Panc1 (cell line): ENCODE results near the gene YWHAH. TPM values are rescaled to one million over a fixed set of nuclear protein-coding genes. Genes with fewer than 3 reads are reported as not detected.

ENCODE experiments used
- ATAC-seq: fragments of 200-7000 bp; cut with Tn5 transposase; 2 replicates; pipeline ENCODE4 v1.9.1; 2020; ENCODE audit warnings: mild to moderate bottlenecking, moderate library complexity
- BruUV-seq: library from RNA; stranded (reverse); fragments of 400-500 nt; replicated peaks from 2 replicates; lab custom pipeline; 2021; lab: Mats Ljungman, UMichigan
- CTCF ChIA-PET: fragments of 300-600 bp; sonication (Branson Sonifier 250); formaldehyde crosslinking; loops from one replicate; lab custom pipeline; 2022; ENCODE audit warnings: antibody characterized with exemption; lab: Charles Lee
- POLR2A ChIA-PET: fragments of 300-600 bp; sonication (Branson Sonifier 250); formaldehyde crosslinking; loops from one replicate; lab custom pipeline; 2022; ENCODE audit warnings: antibody characterized with exemption; lab: Charles Lee
- DNase-seq: peaks from one replicate; pipeline ENCODE4 v3.0.0-alpha.2; 2010; ENCODE audit warnings: low read depth, low spot score
- H3K27ac ChIP-seq: 2 replicates; pipeline ENCODE4 v1.5.1; 2011; ENCODE audit warnings: mild to moderate bottlenecking, low read length, inconsistent platforms
- H3K27me3 ChIP-seq: fragments of 200-500 bp; sonication (Bioruptor generic); 2 replicates; pipeline ENCODE4 v1.6.0; 2014; ENCODE audit warnings: low read length, inconsistent platforms; ENCODE audit not compliant: control insufficient read depth, insufficient read depth
- H3K36me3 ChIP-seq: fragments of 200-500 bp; sonication (Bioruptor generic); 2 replicates; pipeline ENCODE4 v1.5.1; 2014; ENCODE audit warnings: inconsistent platforms, mild to moderate bottlenecking, low read length, moderate library complexity; ENCODE audit not compliant: control insufficient read depth, insufficient read depth
- H3K4me1 ChIP-seq: 2 replicates; pipeline ENCODE4 v1.5.1; 2011; ENCODE audit warnings: inconsistent platforms, mild to moderate bottlenecking, low read length, moderate library complexity; ENCODE audit not compliant: control insufficient read depth, insufficient read depth
- H3K4me3 ChIP-seq, 2 experiments: 2 replicates each; pipeline ENCODE4 v1.5.1; 2011 to 2012; ENCODE audit warnings: low read depth in 2 of 2, low read length in 2 of 2, mild to moderate bottlenecking in 2 of 2, inconsistent platforms in 1 of 2, moderate library complexity in 1 of 2
- H3K9me3 ChIP-seq: fragments of 200-500 bp; sonication (Bioruptor generic); 2 replicates; pipeline ENCODE4 v1.5.1; 2014; ENCODE audit warnings: low read depth, mild to moderate bottlenecking, inconsistent platforms, low read length, moderate library complexity; ENCODE audit not compliant: control insufficient read depth, insufficient read depth
- CTCF ChIP-seq: fragments of 450-650 bp; IDR thresholded peaks from 2 replicates; pipeline ENCODE4 v1.5.1; 2017; ENCODE audit warnings: mild to moderate bottlenecking
- POLR2AphosphoS5 ChIP-seq: IDR thresholded peaks from 2 replicates; pipeline ENCODE4 v1.6.1; 2012; ENCODE audit warnings: mild to moderate bottlenecking, low read depth, low read length, moderate library complexity
- REST ChIP-seq, 2 experiments: IDR thresholded peaks; 2 replicates each; pipeline ENCODE4 v1.6.1; 2011 to 2012; ENCODE audit warnings: low read depth in 2 of 2, control low read depth in 1 of 2, low read length in 1 of 2, mild to moderate bottlenecking in 1 of 2, moderate library complexity in 1 of 2; ENCODE audit not compliant: insufficient read depth in 1 of 2
- SIN3A ChIP-seq: IDR thresholded peaks from 2 replicates; pipeline ENCODE4 v1.6.1; 2012; ENCODE audit warnings: low read depth, mild to moderate bottlenecking, low read length, moderate library complexity, borderline replicate concordance; ENCODE audit not compliant: insufficient read depth
- TCF7L2 ChIP-seq: IDR thresholded peaks from 2 replicates; pipeline ENCODE4 v1.6.1; 2011; ENCODE audit warnings: mild to moderate bottlenecking, low read depth, low read length, inconsistent platforms
- in situ Hi-C: cut with HindIII; loops from 2 replicates; pipeline ENCODE4 v1.10.0; 2016; ENCODE audit warnings: low sequenced_read_pairs, low pct_unique_long_range_greater_than_20kb
- intact Hi-C: fragments of 100-400 bp; cut with micrococcal nuclease; formaldehyde crosslinking; loops from one replicate; pipeline ENCODE4 v1.10.0; 2022; ENCODE audit not compliant: unreplicated experiment
- total RNA-seq: library from RNA; stranded (reverse); gene quantifications from one replicate; pipeline ENCODE4 v1.2.1, GENCODE V29; 2021; ENCODE audit not compliant: unreplicated experiment

The YWHAH gene
- total RNA-seq, 1 experiment from 2014 or later: 138 TPM

GRCh38 chr22:31922534-31922933, 21.8 kb upstream of the YWHAH start:
- BruUV-seq: no TSS peak
- no peak for TF ChIP-seq POLR2AphosphoS5
- TF ChIP-seq SIN3A: no peak
- TF ChIP-seq CTCF: no peak
- TF ChIP-seq REST (IDR thresholded peaks at IDR 0.05; ENCODE audit: insufficient read depth in 1 of 2, low read depth in 2 of 2, low read length in 1 of 2): no peak
- no peak for TF ChIP-seq TCF7L2
- CTCF ChIA-PET: no interaction called here
- H3K36me3 ChIP-seq: no peaks in the 10 kb centered on the region
- H3K9me3 ChIP-seq: no peaks in the 10 kb centered on the region
- intact Hi-C loops (no loop called here), in situ Hi-C loops (no loop called here)
- no peaks in the 10 kb centered on the region; the same call in 1 of the 2 replicates for H3K27me3 ChIP-seq
- H3K4me3 ChIP-seq: no peak overlapping the region
- ATAC-seq: no peak
- no peaks in the 10 kb centered on the region for H3K4me1 ChIP-seq
- POLR2A ChIA-PET: no interaction called here
- DNase-seq: no peak
- H3K27ac ChIP-seq: no peak overlapping the region

GRCh38 chr22:31923136-31923535, 21.2 kb upstream of the YWHAH start:
- H3K9me3 ChIP-seq: no peaks in the 10 kb centered on the region
- no peaks in the 10 kb centered on the region; the same call in 1 of the 2 replicates for H3K27me3 ChIP-seq
- no peaks in the 10 kb centered on the region for H3K36me3 ChIP-seq
- intact Hi-C loops: no loop called here
- DNase-seq (no peak), ATAC-seq (no peak)
- no peak overlapping the region for H3K4me3 ChIP-seq
- no peak for TF ChIP-seq SIN3A
- TF ChIP-seq TCF7L2: no peak
- TF ChIP-seq REST (IDR thresholded peaks at IDR 0.05; ENCODE audit: insufficient read depth in 1 of 2, low read depth in 2 of 2, low read length in 1 of 2): no peak
- TF ChIP-seq CTCF: no peak
- TF ChIP-seq POLR2AphosphoS5: no peak
- BruUV-seq: no TSS peak
- H3K27ac ChIP-seq: no peak overlapping the region
- CTCF ChIA-PET: no interaction called here
- H3K4me1 ChIP-seq: no peaks in the 10 kb centered on the region
- POLR2A ChIA-PET: no interaction called here
- in situ Hi-C loops: no loop called here
